Thoracic aorta (tissue), 2 donors: ENCODE results near the gene SIRT7. TPM values are rescaled to one million over a fixed set of nuclear protein-coding genes. Genes with fewer than 3 reads are reported as not detected.

Experiments
- ATAC-seq: fragments of 150-250 bp; one replicate; pipeline ENCODE4 v1.8.0; 2017; ENCODE audit warnings: low read depth; ENCODE audit not compliant: insufficient number of reproducible peaks, low FRiP score
- DNase-seq: peaks from one replicate; pipeline ENCODE4 v3.0.0-alpha.2; 2020; ENCODE audit warnings: low spot score
- H3K27ac ChIP-seq, 2 donors: fragments of 200-600 bp; sonication (generic); 1 replicate in 1 of 2; 2 replicates in 1 of 2; pipeline ENCODE4 v1.5.1; 2016; ENCODE audit warnings: mild to moderate bottlenecking in 2 of 2, moderate library complexity in 2 of 2
- H3K27me3 ChIP-seq: fragments of 200-600 bp; sonication (generic); replicated peaks from 2 replicates; pipeline ENCODE4 v1.6.0; 2016; ENCODE audit warnings: mild to moderate bottlenecking; ENCODE audit not compliant: insufficient read depth
- H3K36me3 ChIP-seq: fragments of 200-600 bp; sonication (generic); one replicate; pipeline ENCODE4 v1.5.1; 2016
- H3K4me1 ChIP-seq, 2 donors: fragments of 200-600 bp; sonication (generic); 1 replicate in 1 of 2; 2 replicates in 1 of 2; pipeline versions ENCODE4 v1.5.1 to v1.6.0; 2016; ENCODE audit warnings: low read depth in 2 of 2, mild to moderate bottlenecking in 1 of 2; ENCODE audit not compliant: control insufficient read depth in 1 of 2
- H3K4me3 ChIP-seq: fragments of 200-600 bp; sonication (generic); 2 replicates; pipeline ENCODE4 v1.5.1; 2016; ENCODE audit warnings: mild to moderate bottlenecking
- H3K9me3 ChIP-seq: fragments of 200-600 bp; sonication (generic); 2 replicates; pipeline ENCODE4 v1.5.1; 2016
- CTCF ChIP-seq: fragments of 200-600 bp; sonication (generic); IDR thresholded peaks from one replicate; pipeline ENCODE4 v1.5.1; 2019; ENCODE audit warnings: antibody characterized with exemption
- total RNA-seq, 2 donors: library from RNA; depleted of rRNA; stranded (reverse); fragments of >200 nt; gene quantifications; one replicate each; pipeline versions ENCODE4 v1.1.0 to v1.2.3, GENCODE V29; 2016

Gene SIRT7
- total RNA-seq, 2 donors from 2014 or later = 15.8 to 41.3 TPM

- ATAC-seq (no peak), DNase-seq (no peak)
- Histone ChIP-seq H3K36me3 (peaks cover 28% of the 10 kb centered on the region), H3K4me1 (peaks cover 15 to 26% of the 10 kb centered on the region in 2 donors), H3K4me3 (no peak overlapping the region), H3K27ac (no peak overlapping the region), H3K9me3 (no peaks in the 10 kb centered on the region), H3K27me3 (no peaks in the 10 kb centered on the region)
- TF ChIP-seq CTCF = no peak
Measured at GRCh38 chr17:81912441-81913309, 5.3 kb downstream of the SIRT7 start.

GRCh38 chr17:81911969-81912368 is 6.0 kb downstream of the SIRT7 start:
- Histone ChIP-seq H3K27me3 (no peaks in the 10 kb centered on the region), H3K9me3 (no peaks in the 10 kb centered on the region), H3K4me3 (peak overlapping the region; percentile 52), H3K4me1 (peaks cover 12 to 20% of the 10 kb centered on the region in 2 donors), H3K27ac (peak overlapping the region; percentile 66 to 85), H3K36me3 (peaks cover 28% of the 10 kb centered on the region)
- no peak for TF ChIP-seq CTCF
- ATAC-seq (no peak), DNase-seq (no peak)

GRCh38 chr17:81911277-81911961 is 6.6 kb downstream of the SIRT7 start, which contains the start of gene PCYT2:
PCYT2 (minus strand) TSS chr17:81911399; CDS start chr17:81911355, 44 bp downstream.
- no peaks in the 10 kb centered on the region for H3K9me3 ChIP-seq
- H3K27ac ChIP-seq = peak within 1 kb of the TSS; percentile 66 to 85
- H3K27me3 ChIP-seq = no peaks in the 10 kb centered on the region
- peak; percentile 86 for ATAC-seq
- H3K36me3 ChIP-seq = peaks cover 28% of the 10 kb centered on the region
- peak within 1 kb of the TSS; percentile 81 for H3K4me3 ChIP-seq
- TF ChIP-seq CTCF = no peak
- H3K4me1 ChIP-seq = peaks cover 6 to 14% of the 10 kb centered on the region in 2 donors
- DNase-seq = peak; percentile 53

DNA sequence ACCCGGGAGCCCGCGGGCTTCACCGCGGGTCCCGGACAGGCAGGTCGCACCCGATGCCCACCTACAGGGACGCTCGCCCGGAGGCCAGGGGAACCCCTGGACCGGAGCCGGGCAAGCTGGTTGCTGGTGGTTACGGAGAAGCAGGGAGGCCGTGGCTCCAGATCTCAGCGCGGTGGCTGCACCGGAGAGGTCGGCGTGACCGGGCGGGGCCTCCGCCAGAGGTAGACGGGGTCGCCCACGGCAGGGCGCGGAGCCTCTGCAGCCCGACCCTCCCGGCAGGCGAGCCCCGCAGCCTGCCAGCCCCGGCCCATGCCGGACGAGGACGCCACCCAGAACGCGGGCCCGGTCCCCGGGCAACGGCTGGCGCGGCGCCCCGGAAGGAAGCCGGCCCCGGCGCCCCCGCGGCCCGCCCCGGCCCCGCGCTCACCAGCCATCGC is 7.1 kb downstream of the SIRT7 start:
- no peaks in the 10 kb centered on the region for H3K27me3 ChIP-seq
- H3K4me3 ChIP-seq = peak overlapping the region; percentile 81
- H3K4me1 ChIP-seq = peaks cover 6 to 13% of the 10 kb centered on the region in 2 donors
- peak; percentile 4 for ATAC-seq
- H3K9me3 ChIP-seq = no peaks in the 10 kb centered on the region
- H3K36me3 ChIP-seq = peaks cover 28% of the 10 kb centered on the region
- no peak for TF ChIP-seq CTCF
- no peak for DNase-seq
- H3K27ac ChIP-seq = peak overlapping the region in 1 of 2 donors; percentile 19
